ENCODE data around the gene NPAS2.

Gene NPAS2

DNA sequence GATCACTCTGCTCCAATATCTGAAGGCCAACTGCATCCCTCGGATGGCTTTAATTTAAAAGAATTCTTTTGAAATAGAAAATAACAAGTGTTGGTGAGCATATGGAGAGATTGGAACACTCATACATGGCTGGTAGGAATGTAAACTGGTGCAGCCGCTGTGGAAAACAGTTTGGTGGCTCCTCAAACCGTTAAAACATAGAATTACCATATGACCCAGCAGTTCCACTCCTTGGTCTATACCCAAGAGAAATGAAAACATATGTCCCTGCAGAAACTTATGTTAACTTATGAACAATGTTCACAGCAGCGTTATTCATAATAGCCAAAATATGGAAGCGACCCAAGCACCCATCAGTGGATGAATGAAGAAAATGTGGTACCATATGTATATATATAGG lies 60.1 kb downstream of the NPAS2 start:
- H3K36me3 ChIP-seq = no peaks in the 10 kb centered on the region
- no peak overlapping the region for H3K4me3 ChIP-seq
- H4K20me1 ChIP-seq = no peaks in the 10 kb centered on the region
- no peak overlapping the region for H3K4me2 ChIP-seq
- 0 out of 22 replicates have a peak, but pooled peaks cover 0 to under 1% (median 0%) of the 10 kb centered on the region in 11 experiments for H3K9me3 ChIP-seq (replicated peaks in 1 of 11)
- peaks cover 0 to 13% (median 6%) of the 10 kb centered on the region in 10 experiments; a peak in 6 of 20 replicates for H3K4me1 ChIP-seq
- H3K27me3 ChIP-seq = no peaks in the 10 kb centered on the region
- no peak overlapping the region for H3K27ac ChIP-seq
- no peak for TF ChIP-seq Cebpa-rat (IDR thresholded peaks at IDR 0.05)
- H3K9ac ChIP-seq = no peak overlapping the region

DNA sequence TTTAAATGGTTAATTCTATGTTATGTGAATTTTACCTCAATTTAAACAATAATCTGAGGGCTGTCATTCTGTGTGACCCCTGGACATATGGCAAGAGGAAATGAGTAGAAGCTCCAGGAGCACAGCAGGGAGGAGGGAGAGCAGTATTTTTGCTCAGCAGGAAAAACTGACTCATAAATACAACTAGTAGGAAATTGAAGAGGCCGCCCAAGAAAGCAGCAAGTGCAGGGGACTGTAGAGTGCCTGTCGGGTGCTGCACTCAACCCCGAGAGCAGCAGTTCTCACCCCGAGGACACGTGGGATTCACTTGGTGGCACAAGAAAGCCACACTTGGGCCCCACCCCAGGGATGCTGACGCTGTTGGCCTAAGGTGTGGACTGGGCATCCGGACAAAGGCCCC lies 60.8 kb downstream of the NPAS2 start:
- no peak overlapping the region for H3K4me3 ChIP-seq
- H3K9ac ChIP-seq = no peak overlapping the region
- H3K9me3 ChIP-seq (replicated peaks in 1 of 11) = no peaks in the 10 kb centered on the region
- H3K36me3 ChIP-seq = no peaks in the 10 kb centered on the region
- no peak for TF ChIP-seq Cebpa-rat (IDR thresholded peaks at IDR 0.05)
- H3K27ac ChIP-seq = no peak overlapping the region
- no peaks in the 10 kb centered on the region for H4K20me1 ChIP-seq
- no peaks in the 10 kb centered on the region for H3K27me3 ChIP-seq
- H3K4me1 ChIP-seq = peaks cover 0 to 13% (median 6%) of the 10 kb centered on the region in 10 experiments; a peak in 6 of 20 replicates
- H3K4me2 ChIP-seq = peak overlapping the region in 2 of 11 experiments; percentile 10 to 35; a peak in 1 of 22 replicates

DNA sequence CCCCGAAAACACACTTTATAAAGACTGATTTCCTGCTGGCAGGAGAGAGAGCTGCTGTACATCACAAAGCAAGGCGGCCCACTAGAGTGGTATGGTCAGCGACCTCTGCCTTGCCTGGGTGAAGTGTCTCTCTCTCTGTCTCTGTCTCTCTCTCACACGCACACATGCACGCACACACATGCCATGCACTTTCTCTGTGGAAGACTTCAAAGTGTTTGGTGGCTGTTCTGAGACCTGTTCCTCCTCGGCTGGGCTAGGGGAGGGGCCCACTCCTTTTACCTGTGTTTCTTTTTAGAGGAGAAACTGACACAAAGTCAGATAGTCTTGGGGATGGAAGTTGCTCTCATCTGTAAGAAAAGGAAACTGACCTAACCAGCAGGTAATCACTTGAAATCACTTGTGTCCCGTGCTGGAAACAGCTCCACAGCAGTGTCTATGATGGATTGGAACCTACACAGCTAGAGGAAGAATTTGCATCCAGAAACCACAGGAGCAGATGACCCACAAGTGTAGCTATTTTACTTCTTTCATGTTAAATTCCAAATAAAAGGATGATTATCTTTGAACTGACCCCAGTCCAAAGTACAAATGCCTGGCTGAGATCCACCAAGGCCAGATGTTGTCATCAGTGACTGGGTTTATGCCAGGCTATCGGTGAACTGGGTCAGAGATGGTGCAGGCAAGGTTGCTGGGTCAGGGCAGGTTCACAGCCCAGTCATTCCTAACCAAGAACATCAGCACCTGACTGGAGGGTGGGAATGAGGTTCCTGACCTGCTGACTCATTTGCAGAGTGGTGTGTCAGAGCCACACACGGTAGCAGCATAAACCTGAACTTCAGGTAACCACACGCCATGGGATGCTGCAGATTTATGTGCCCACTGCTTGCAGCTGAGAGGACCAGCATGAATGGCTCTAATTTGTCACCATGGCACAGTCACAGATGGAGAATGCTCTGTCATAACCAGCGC lies 63.0 kb downstream of the NPAS2 start:
- Histone ChIP-seq H3K4me2 (no peak overlapping the region), H3K9ac (no peak overlapping the region), H3K27ac (no peak overlapping the region), H3K9me3 (replicated peaks in 1 of 11) (no peaks in the 10 kb centered on the region), H3K27me3 (no peaks in the 10 kb centered on the region), H4K20me1 (no peaks in the 10 kb centered on the region), H3K4me3 (no peak overlapping the region), H3K36me3 (no peaks in the 10 kb centered on the region), H3K4me1 (peaks cover 0 to 28% (median 5%) of the 10 kb centered on the region in 10 experiments; a peak in 7 of 20 replicates)
- no peak for TF ChIP-seq Cebpa-rat (IDR thresholded peaks at IDR 0.05)

GRCh38 chr2:100884145-100884621 lies 64.2 kb downstream of the NPAS2 start:
- Histone ChIP-seq H4K20me1 (no peaks in the 10 kb centered on the region), H3K36me3 (no peaks in the 10 kb centered on the region), H3K9me3 (replicated peaks in 1 of 11) (no peaks in the 10 kb centered on the region), H3K27ac (no peak overlapping the region), H3K4me1 (peaks cover 0 to 41% (median 5%) of the 10 kb centered on the region in 10 experiments; a peak in 11 of 20 replicates), H3K9ac (no peak overlapping the region), H3K4me2 (no peak overlapping the region), H3K27me3 (no peaks in the 10 kb centered on the region), H3K4me3 (no peak overlapping the region)
- no peak for TF ChIP-seq Cebpa-rat (IDR thresholded peaks at IDR 0.05)

GRCh38 chr2:100886085-100886484 lies 66.1 kb downstream of the NPAS2 start:
- H3K27ac ChIP-seq = no peak overlapping the region
- no peaks in the 10 kb centered on the region for H4K20me1 ChIP-seq
- no peak overlapping the region for H3K9ac ChIP-seq
- H3K36me3 ChIP-seq = no peaks in the 10 kb centered on the region
- no peak for TF ChIP-seq Cebpa-rat (IDR thresholded peaks at IDR 0.05)
- H3K9me3 ChIP-seq (replicated peaks in 1 of 11) = no peaks in the 10 kb centered on the region
- H3K4me3 ChIP-seq = no peak overlapping the region
- peaks cover 0 to 53% (median 5%) of the 10 kb centered on the region in 10 experiments; a peak in 12 of 20 replicates for H3K4me1 ChIP-seq
- no peaks in the 10 kb centered on the region for H3K27me3 ChIP-seq
- H3K4me2 ChIP-seq = no peak overlapping the region

DNA sequence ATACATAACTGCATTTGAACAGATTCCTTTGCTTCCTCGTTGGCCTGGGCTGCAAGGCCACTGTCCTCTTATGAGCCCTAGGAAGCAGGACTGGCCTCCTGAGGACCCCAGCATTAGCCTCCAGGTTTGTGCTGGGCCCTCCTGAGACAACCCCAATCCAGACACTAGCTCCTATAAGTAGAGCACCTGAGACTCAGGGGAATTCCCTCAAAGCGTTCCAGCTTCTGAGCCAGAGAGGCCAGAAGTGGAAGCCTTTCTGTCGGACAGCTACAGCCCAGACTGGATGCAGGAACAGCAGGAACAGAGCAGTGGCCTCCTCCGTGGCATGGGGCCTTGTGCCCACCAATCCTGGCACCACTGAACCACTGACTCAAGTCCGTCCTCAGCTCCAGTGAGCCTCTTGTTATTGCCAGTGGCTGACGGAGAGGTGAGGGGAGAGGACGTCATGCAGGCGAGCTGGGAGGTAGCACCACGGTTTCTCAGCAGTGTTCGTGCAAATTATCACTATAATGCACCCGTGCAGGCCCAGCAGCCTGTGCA lies 67.2 kb downstream of the NPAS2 start:
- no peak overlapping the region for H3K27ac ChIP-seq

GRCh38 chr2:100887713-100888495 lies 68.0 kb downstream of the NPAS2 start:
- no peaks in the 10 kb centered on the region for H4K20me1 ChIP-seq
- H3K9me3 ChIP-seq (replicated peaks in 1 of 11) = 0 out of 22 replicates have a peak, but pooled peaks cover 0 to 3% (median 0%) of the 10 kb centered on the region in 11 experiments
- no peak for TF ChIP-seq Cebpa-rat (IDR thresholded peaks at IDR 0.05)
- peaks cover 2 to 72% (median 16%) of the 10 kb centered on the region in 10 experiments; a peak in 18 of 20 replicates for H3K4me1 ChIP-seq
- no peak overlapping the region for H3K27ac ChIP-seq
- H3K27me3 ChIP-seq = no peaks in the 10 kb centered on the region
- no peak overlapping the region for H3K4me3 ChIP-seq
- peak overlapping the region in 2 of 11 experiments; percentile 65 to 72; a peak in 4 of 22 replicates for H3K4me2 ChIP-seq
- H3K36me3 ChIP-seq = no peaks in the 10 kb centered on the region
- H3K9ac ChIP-seq = no peak overlapping the region

More for the DNA sequence above, 67.2 kb downstream of the NPAS2 start:
- no peaks in the 10 kb centered on the region for H3K9me3 ChIP-seq (replicated peaks in 1 of 11)
- peaks cover 0 to 64% (median 8%) of the 10 kb centered on the region in 10 experiments; a peak in 13 of 20 replicates for H3K4me1 ChIP-seq
- peak overlapping the region in 2 of 11 experiments; percentile 29 to 48; a peak in 4 of 22 replicates for H3K4me2 ChIP-seq
- H3K36me3 ChIP-seq = no peaks in the 10 kb centered on the region
- no peaks in the 10 kb centered on the region for H4K20me1 ChIP-seq
- H3K9ac ChIP-seq = no peak overlapping the region
- no peak for TF ChIP-seq Cebpa-rat (IDR thresholded peaks at IDR 0.05)
- no peaks in the 10 kb centered on the region for H3K27me3 ChIP-seq
- H3K4me3 ChIP-seq = no peak overlapping the region

DNA sequence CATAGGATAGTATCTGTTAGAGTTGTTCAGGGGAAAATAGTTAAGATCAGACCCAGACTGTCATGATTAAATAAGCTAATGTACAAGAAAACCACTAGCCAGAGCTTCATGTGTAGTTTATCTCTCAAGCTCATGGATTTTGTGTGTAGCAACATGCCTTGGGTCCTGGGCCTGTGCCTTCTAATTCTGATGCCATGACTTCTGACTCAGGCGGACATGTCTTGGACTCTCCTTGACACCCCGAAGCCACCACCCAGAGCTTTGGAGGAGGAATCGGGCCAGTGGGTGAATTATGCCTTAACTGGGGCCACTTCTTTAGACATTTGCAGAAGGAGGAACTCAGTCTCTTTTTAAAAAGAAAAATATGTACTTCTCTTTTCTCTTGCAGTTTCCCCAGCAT lies 68.7 kb downstream of the NPAS2 start:
- H3K27me3 ChIP-seq = no peaks in the 10 kb centered on the region
- H3K27ac ChIP-seq = no peak overlapping the region
- no peak overlapping the region for H3K4me3 ChIP-seq
- H3K36me3 ChIP-seq = no peaks in the 10 kb centered on the region
- peak overlapping the region in 2 of 11 experiments; percentile 65 to 72; a peak in 5 of 22 replicates for H3K4me2 ChIP-seq
- H3K4me1 ChIP-seq = peaks cover 9 to 79% (median 23%) of the 10 kb centered on the region in 10 experiments; a peak in 19 of 20 replicates
- H3K9me3 ChIP-seq (replicated peaks in 1 of 11) = peaks cover 0 to 10% (median 0%) of the 10 kb centered on the region in 11 experiments; a peak in 3 of 22 replicates
- H4K20me1 ChIP-seq = no peaks in the 10 kb centered on the region
- no peak overlapping the region for H3K9ac ChIP-seq
- no peak for TF ChIP-seq Cebpa-rat (IDR thresholded peaks at IDR 0.05)
